Non-pigmented ciliary epithelial cell (primary cell): Measurements from ENCODE around the gene RIIAD1.
"Not testable (repeated sequence)": the region's sequence is repeated elsewhere in the genome, so short reads cannot be mapped to it uniquely, and the experiment has no call there.

Source experiments
- DNase-seq: peaks from one replicate; pipeline ENCODE4 v3.0.0-alpha.2; 2010; ENCODE audit warnings: low read depth

RIIAD1 gene

GRCh38 chr1:151720974-151721787 is at the start of gene RIIAD1:
TSS of gene RIIAD1 (plus strand) at chr1:151721522. CDS start at chr1:151721537, 15 bp downstream.
- no peak for DNase-seq

GRCh38 chr1:151673407-151673806 is 47.9 kb upstream of the RIIAD1 start:
- no peak for DNase-seq

GRCh38 chr1:151680391-151680790 is 40.9 kb upstream of the RIIAD1 start:
- no peak for DNase-seq

GRCh38 chr1:151680826-151681225 is 40.5 kb upstream of the RIIAD1 start:
- DNase-seq: peak; percentile 63

GRCh38 chr1:151681923-151682322 is 39.4 kb upstream of the RIIAD1 start:
- DNase-seq: no peak

GRCh38 chr1:151682901-151683300 is 38.4 kb upstream of the RIIAD1 start:
- not testable (repeated sequence) for DNase-seq

- DNase-seq: no peak
Measured at GRCh38 chr1:151684128-151684527, 37.2 kb upstream of the RIIAD1 start.

- DNase-seq: no peak
Measured at GRCh38 chr1:151686561-151686960, 34.8 kb upstream of the RIIAD1 start.

- no peak for DNase-seq
Measured at GRCh38 chr1:151689494-151689893, 31.8 kb upstream of the RIIAD1 start.

GRCh38 chr1:151692226-151692625 is 29.1 kb upstream of the RIIAD1 start:
- no peak for DNase-seq

- no peak for DNase-seq
Measured at GRCh38 chr1:151693057-151693651, 28.2 kb upstream of the RIIAD1 start.

- DNase-seq: no peak
Measured at GRCh38 chr1:151701515-151701914, 19.8 kb upstream of the RIIAD1 start.

- no peak for DNase-seq
Measured at GRCh38 chr1:151702936-151703335, 18.4 kb upstream of the RIIAD1 start.

GRCh38 chr1:151703813-151704212 is 17.5 kb upstream of the RIIAD1 start:
- no peak for DNase-seq

GRCh38 chr1:151704246-151704645 is 17.1 kb upstream of the RIIAD1 start:
- no peak for DNase-seq

- DNase-seq: no peak
Measured at GRCh38 chr1:151705146-151705545, 16.2 kb upstream of the RIIAD1 start.

- DNase-seq: no peak
Measured at GRCh38 chr1:151705753-151706463, 15.4 kb upstream of the RIIAD1 start.

- no peak for DNase-seq
Measured at GRCh38 chr1:151706464-151707415, 14.6 kb upstream of the RIIAD1 start.

GRCh38 chr1:151707541-151708065 is 13.7 kb upstream of the RIIAD1 start:
- DNase-seq: no peak

GRCh38 chr1:151708891-151709290 is 12.4 kb upstream of the RIIAD1 start:
- no peak for DNase-seq

- peak; percentile 15 for DNase-seq
Measured at GRCh38 chr1:151710187-151710840, 11.0 kb upstream of the RIIAD1 start.
